ENCODE data around the gene SLC49A3.

The SLC49A3 gene

GRCh38 chr4:665751-666435 lies 23.1 kb downstream of the SLC49A3 start:
- no peak for DNase-seq (ENCODE audit: low spot score)

GRCh38 chr4:665381-665750 lies 23.6 kb downstream of the SLC49A3 start:
- DNase-seq (ENCODE audit: low spot score) = no peak

- no peak for DNase-seq (ENCODE audit: low spot score)
These were observed 24.2 kb downstream of the SLC49A3 start for GRCh38 chr4:664713-665231.

- DNase-seq (ENCODE audit: low spot score) = no peak
These were observed 25.2 kb downstream of the SLC49A3 start for GRCh38 chr4:663438-664428.

- DNase-seq (ENCODE audit: low spot score) = no peak
These were observed 25.9 kb downstream of the SLC49A3 start for GRCh38 chr4:663046-663437.

- no peak for DNase-seq (ENCODE audit: low spot score)
These were observed 26.8 kb downstream of the SLC49A3 start for GRCh38 chr4:661881-662761.

- no peak for DNase-seq (ENCODE audit: low spot score)
These were observed 27.7 kb downstream of the SLC49A3 start for GRCh38 chr4:661231-661630.

GRCh38 chr4:660401-660800 lies 28.6 kb downstream of the SLC49A3 start:
- no peak for DNase-seq (ENCODE audit: low spot score)

- no peak for DNase-seq (ENCODE audit: low spot score)
These were observed 29.1 kb downstream of the SLC49A3 start for GRCh38 chr4:659851-660250.

- DNase-seq (ENCODE audit: low spot score) = no peak
These were observed 30.0 kb downstream of the SLC49A3 start for GRCh38 chr4:658681-659667.

- no peak for DNase-seq (ENCODE audit: low spot score)
These were observed 30.9 kb downstream of the SLC49A3 start for GRCh38 chr4:657834-658667.

GRCh38 chr4:657338-657833 lies 31.6 kb downstream of the SLC49A3 start:
- DNase-seq (ENCODE audit: low spot score) = no peak

- DNase-seq (ENCODE audit: low spot score) = no peak
These were observed 32.3 kb downstream of the SLC49A3 start for GRCh38 chr4:656436-657337.

- no peak for DNase-seq (ENCODE audit: low spot score)
These were observed 33.3 kb downstream of the SLC49A3 start for GRCh38 chr4:655464-656151.

- no peak for DNase-seq (ENCODE audit: low spot score)
These were observed 34.0 kb downstream of the SLC49A3 start for GRCh38 chr4:654871-655463.

- DNase-seq (ENCODE audit: low spot score) = no peak
These were observed 34.5 kb downstream of the SLC49A3 start for GRCh38 chr4:654503-654845.

GRCh38 chr4:653831-654502 lies 35.0 kb downstream of the SLC49A3 start:
- DNase-seq (ENCODE audit: low spot score) = no peak
